H1 (cell line): ENCODE results near the gene FAU. TPM values are rescaled to one million over a fixed set of nuclear protein-coding genes. Genes with fewer than 3 reads are reported as not detected.

Source experiments
- GABPA ChIP-seq: IDR thresholded peaks from 2 replicates; pipeline ENCODE4 v1.6.1; 2011; ENCODE audit warnings: mild to moderate bottlenecking, low read length, moderate library complexity, borderline replicate concordance; ENCODE audit not compliant: insufficient read depth
- RNF2 ChIP-seq: fragments of 200-900, 300-1000 bp; sonication (generic); IDR thresholded peaks from 2 replicates; pipeline ENCODE4 v1.7.1; 2016; ENCODE audit warnings: borderline replicate concordance, low read depth, mild to moderate bottlenecking, antibody characterized with exemption, low read length; ENCODE audit not compliant: poor library complexity, severe bottlenecking; ENCODE audit errors: missing control alignments
- TAF7 ChIP-seq: optimal IDR thresholded peaks from 2 replicates; pipeline ENCODE3; 2011; ENCODE audit warnings: low read depth, mild to moderate bottlenecking, inconsistent platforms, low read length, moderate library complexity, borderline replicate concordance
- TEAD4 ChIP-seq: IDR thresholded peaks from 2 replicates; pipeline ENCODE4 v1.6.1; 2012; ENCODE audit warnings: low read depth, low read length, inconsistent platforms, mixed read lengths
- polyA plus RNA-seq, 7 experiments: library from polyadenylated mRNA; depleted of rRNA in 3 of 7; stranded (reverse) in 5 of 7; unstranded in 2 of 7; fragments of >200 nt in 5 of 7; fragments of 200-250 nt in 2 of 7; gene quantifications; 1 replicate in 5 of 7; 2 replicates in 1 of 7; 4 replicates in 1 of 7; pipeline versions ENCODE4 v1.2.1 to v1.2.3, GENCODE V29; 2011 to 2013; ENCODE audit warnings: missing spikeins in 2 of 7, mixed read lengths in 2 of 7
- total RNA-seq: library from RNA; stranded (reverse); fragmentation: NEBNext Ultra II Directional; extraction: Animal tissue kit (Norgen Biotek cat#: 25700); gene quantifications from 2 replicates; pipeline ENCODE4 v1.2.1, GENCODE V29; 2021

The FAU gene
- total and polyA plus RNA-seq, 2 of the 8 experiments (the other 6 are each of a cell fraction or from before 2014, with no cell fraction given) = 826 to 896 TPM

GRCh38 chr11:65083134-65083833 is 38.6 kb downstream of the FAU start (continued):
- no peak for TF ChIP-seq TEAD4
- TF ChIP-seq GABPA = no peak
- TF ChIP-seq RNF2 = no peak
- no peak for TF ChIP-seq TAF7
- TF ChIP-seq, all 59 proteins: peak for 0
